Progenitor cell of endocrine pancreas (in vitro differentiated cells): Measurements from ENCODE around the gene DNAH8. TPM values are rescaled to one million over a fixed set of nuclear protein-coding genes. Genes with fewer than 3 reads are reported as not detected.

Source experiments
- DNase-seq: peaks from one replicate; pipeline ENCODE4 v3.0.0; 2021; ENCODE audit warnings: low spot score; ENCODE audit not compliant: unreplicated experiment
- H3K27ac Mint-ChIP-seq: 2 replicates; pipeline ENCODE4 v1.8.0; 2021; ENCODE audit warnings: mild to moderate bottlenecking, moderate library complexity, mixed read lengths
- H3K27me3 Mint-ChIP-seq: 2 replicates; pipeline ENCODE4 v1.8.0; 2021; ENCODE audit warnings: mixed read lengths
- H3K36me3 Mint-ChIP-seq: 2 replicates; pipeline ENCODE4 v1.8.0; 2022; ENCODE audit warnings: mixed read lengths; ENCODE audit not compliant: insufficient read depth
- H3K4me1 Mint-ChIP-seq: 2 replicates; pipeline ENCODE4 v1.8.0; 2021; ENCODE audit warnings: low read depth, mixed read lengths
- H3K4me3 Mint-ChIP-seq: 2 replicates; pipeline ENCODE4 v1.8.0; 2021; ENCODE audit warnings: low read depth, mild to moderate bottlenecking, moderate library complexity, mixed read lengths
- H3K9me3 Mint-ChIP-seq: 2 replicates; pipeline ENCODE4 v1.8.0; 2021; ENCODE audit warnings: low read depth, mixed read lengths
- CTCF ChIP-seq: fragments of 200-600 bp; sonication (generic); IDR thresholded peaks from one replicate; pipeline ENCODE4 v1.5.0; 2021; ENCODE audit warnings: antibody characterized with exemption, mild to moderate bottlenecking; ENCODE audit not compliant: unreplicated experiment
- total RNA-seq: library from RNA; stranded (reverse); gene quantifications from 2 replicates; pipeline ENCODE4 v1.2.1, GENCODE V29; 2021

DNAH8 gene
- total RNA-seq, 1 donor from 2014 or later, result 0.12 TPM

GRCh38 chr6:38833320-38833719, 118.2 kb downstream of the DNAH8 start:
- TF ChIP-seq CTCF, result no peak
- H3K9me3 Mint-ChIP-seq, result peaks cover 8% of the 10 kb centered on the region
- H3K36me3 Mint-ChIP-seq, result no peaks in the 10 kb centered on the region
- no peaks in the 10 kb centered on the region for H3K4me1 Mint-ChIP-seq
- no peak overlapping the region for H3K27ac Mint-ChIP-seq
- H3K4me3 Mint-ChIP-seq, result no peak overlapping the region
- DNase-seq, result no peak
- H3K27me3 Mint-ChIP-seq, result peaks cover 12% of the 10 kb centered on the region

GRCh38 chr6:38836585-38836984, 121.5 kb downstream of the DNAH8 start:
- Mint-ChIP-seq H3K4me1 (no peaks in the 10 kb centered on the region), H3K27ac (no peak overlapping the region), H3K4me3 (no peak overlapping the region), H3K36me3 (no peaks in the 10 kb centered on the region), H3K27me3 (peaks cover 12% of the 10 kb centered on the region), H3K9me3 (no peaks in the 10 kb centered on the region)
- DNase-seq, result no peak
- TF ChIP-seq CTCF, result no peak

- H3K27me3 Mint-ChIP-seq, result peaks cover 12% of the 10 kb centered on the region
- no peak for DNase-seq
- H3K36me3 Mint-ChIP-seq, result no peaks in the 10 kb centered on the region
- no peak overlapping the region for H3K27ac Mint-ChIP-seq
- TF ChIP-seq CTCF, result no peak
- H3K4me3 Mint-ChIP-seq, result no peak overlapping the region
- H3K4me1 Mint-ChIP-seq, result no peaks in the 10 kb centered on the region
- no peaks in the 10 kb centered on the region for H3K9me3 Mint-ChIP-seq
Measured at GRCh38 chr6:38837101-38837500, 122.0 kb downstream of the DNAH8 start.

- no peak overlapping the region for H3K27ac Mint-ChIP-seq
- H3K27me3 Mint-ChIP-seq, result no peaks in the 10 kb centered on the region
- no peak for TF ChIP-seq CTCF
- H3K4me1 Mint-ChIP-seq, result no peaks in the 10 kb centered on the region
- no peak for DNase-seq
- H3K9me3 Mint-ChIP-seq, result no peaks in the 10 kb centered on the region
- H3K36me3 Mint-ChIP-seq, result no peaks in the 10 kb centered on the region
- no peak overlapping the region for H3K4me3 Mint-ChIP-seq
Measured at GRCh38 chr6:38843798-38844197, 128.7 kb downstream of the DNAH8 start.

GRCh38 chr6:38845931-38846330, 130.8 kb downstream of the DNAH8 start:
- no peak for DNase-seq

More at GRCh38 chr6:38845931-38846330, 130.8 kb downstream of the DNAH8 start:
- H3K27me3 Mint-ChIP-seq, result no peaks in the 10 kb centered on the region
- no peak overlapping the region for H3K4me3 Mint-ChIP-seq
- TF ChIP-seq CTCF, result no peak
- no peaks in the 10 kb centered on the region for H3K4me1 Mint-ChIP-seq
- H3K36me3 Mint-ChIP-seq, result no peaks in the 10 kb centered on the region
- no peaks in the 10 kb centered on the region for H3K9me3 Mint-ChIP-seq
- no peak overlapping the region for H3K27ac Mint-ChIP-seq
